Activated naive CD8-positive, alpha-beta T cell treated with anti-CD3 and anti-CD28 coated beads, Interleukin-2, amount 10 ng/mL, durations not matched to agents 7 days and 5 days (primary cell): ENCODE data around the gene TTC39A. TPM values are rescaled to one million over a fixed set of nuclear protein-coding genes. Genes with fewer than 3 reads are reported as not detected.
"Not testable (repeated sequence)": the region's sequence is repeated elsewhere in the genome, so short reads cannot be mapped to it uniquely, and the experiment has no call there.

Experiments
- ATAC-seq: fragments of 150-1000 bp; cut with Tn5 transposase; one replicate; pipeline ENCODE4 v1.10.0; 2021; ENCODE audit warnings: low read depth, moderate library complexity
- POLR2A ChIA-PET: fragments of 350-600 bp; sonication (Branson Sonifier 250); formaldehyde crosslinking; loops from one replicate; lab custom pipeline; 2021; ENCODE audit warnings: antibody characterized with exemption; lab: Charles Lee
- DNase-seq: peaks from one replicate; pipeline ENCODE4 v3.0.0; 2021
- H3K27ac Mint-ChIP-seq: one replicate; pipeline ENCODE4 v1.8.0; 2022; ENCODE audit warnings: mild to moderate bottlenecking, mixed read lengths
- H3K27me3 Mint-ChIP-seq: one replicate; pipeline ENCODE4 v1.8.0; 2022; ENCODE audit warnings: mild to moderate bottlenecking, moderate library complexity, mixed read lengths
- H3K36me3 Mint-ChIP-seq: one replicate; pipeline ENCODE4 v1.8.0; 2021; ENCODE audit warnings: mild to moderate bottlenecking, mixed read lengths
- H3K4me1 Mint-ChIP-seq: one replicate; pipeline ENCODE4 v1.8.0; 2021; ENCODE audit warnings: mixed read lengths
- H3K4me3 Mint-ChIP-seq: one replicate; pipeline ENCODE4 v1.8.0; 2022; ENCODE audit warnings: mild to moderate bottlenecking, moderate library complexity, mixed read lengths
- H3K9me3 Mint-ChIP-seq: one replicate; pipeline ENCODE4 v1.8.0; 2021; ENCODE audit warnings: mixed read lengths
- total RNA-seq, 2 experiments: library from RNA; stranded (reverse); gene quantifications; one replicate each; pipeline ENCODE4 v1.2.3, GENCODE V29; 2021

The TTC39A gene
- total RNA-seq, 2 experiments from 2014 or later, result not detected

GRCh38 chr1:51328926-51329325 is 1.4 kb downstream of the TTC39A start:
- POLR2A ChIA-PET, result no interaction called here
- Mint-ChIP-seq H3K9me3 (no peaks in the 10 kb centered on the region), H3K4me3 (peak overlapping the region; percentile 15), H3K36me3 (peaks cover 1% of the 10 kb centered on the region), H3K27me3 (peaks cover 37% of the 10 kb centered on the region), H3K27ac (no peak overlapping the region), H3K4me1 (peaks cover 5% of the 10 kb centered on the region)
- DNase-seq, result no peak
- ATAC-seq, result no peak

- Mint-ChIP-seq H3K4me3 (no peak overlapping the region), H3K4me1 (peaks cover 5% of the 10 kb centered on the region), H3K9me3 (no peaks in the 10 kb centered on the region), H3K36me3 (peaks cover 1% of the 10 kb centered on the region), H3K27me3 (peaks cover 37% of the 10 kb centered on the region), H3K27ac (no peak overlapping the region)
- ATAC-seq, result no peak
- POLR2A ChIA-PET, result no interaction called here
- no peak for DNase-seq
Measured at GRCh38 chr1:51328279-51328678, 2.1 kb downstream of the TTC39A start.

- ATAC-seq (no peak), DNase-seq (no peak)
- Mint-ChIP-seq H3K36me3 (peaks cover 1% of the 10 kb centered on the region), H3K4me3 (no peak overlapping the region), H3K4me1 (peaks cover 5% of the 10 kb centered on the region), H3K27ac (no peak overlapping the region), H3K9me3 (no peaks in the 10 kb centered on the region), H3K27me3 (peaks cover 45% of the 10 kb centered on the region)
- POLR2A ChIA-PET, result no interaction called here
Measured at GRCh38 chr1:51327386-51327785, 3.0 kb downstream of the TTC39A start.

- no peak for DNase-seq
- H3K4me3 Mint-ChIP-seq, result no peak overlapping the region
- H3K27me3 Mint-ChIP-seq, result peaks cover 44% of the 10 kb centered on the region
- peaks cover 5% of the 10 kb centered on the region for H3K4me1 Mint-ChIP-seq
- H3K27ac Mint-ChIP-seq, result no peak overlapping the region
- ATAC-seq, result no peak
- POLR2A ChIA-PET, result no interaction called here
- peaks cover 1% of the 10 kb centered on the region for H3K36me3 Mint-ChIP-seq
- no peaks in the 10 kb centered on the region for H3K9me3 Mint-ChIP-seq
Measured at GRCh38 chr1:51326839-51327238, 3.5 kb downstream of the TTC39A start.

- POLR2A ChIA-PET, result no interaction called here
- H3K27me3 Mint-ChIP-seq, result peaks cover 37% of the 10 kb centered on the region
- peaks cover 3% of the 10 kb centered on the region for H3K4me1 Mint-ChIP-seq
- no peak for DNase-seq
- peaks cover under 1% of the 10 kb centered on the region for H3K36me3 Mint-ChIP-seq
- H3K9me3 Mint-ChIP-seq, result no peaks in the 10 kb centered on the region
- ATAC-seq, result no peak
- H3K27ac Mint-ChIP-seq, result no peak overlapping the region
- H3K4me3 Mint-ChIP-seq, result no peak overlapping the region
Measured at GRCh38 chr1:51325878-51326755, 4.2 kb downstream of the TTC39A start.

- POLR2A ChIA-PET, result no interaction called here
- H3K36me3 Mint-ChIP-seq, result no peaks in the 10 kb centered on the region
- ATAC-seq (no peak), DNase-seq (no peak)
- H3K9me3 Mint-ChIP-seq, result no peaks in the 10 kb centered on the region
- no peaks in the 10 kb centered on the region for H3K4me1 Mint-ChIP-seq
- no peak overlapping the region for H3K4me3 Mint-ChIP-seq
- H3K27me3 Mint-ChIP-seq, result peaks cover 31% of the 10 kb centered on the region
- no peak overlapping the region for H3K27ac Mint-ChIP-seq
Measured at GRCh38 chr1:51325391-51325790, 5.0 kb downstream of the TTC39A start.

GRCh38 chr1:51325011-51325385 is 5.4 kb downstream of the TTC39A start:
- H3K27me3 Mint-ChIP-seq, result peaks cover 31% of the 10 kb centered on the region
- DNase-seq, ATAC-seq, H3K27ac Mint-ChIP-seq, H3K4me3 Mint-ChIP-seq, H3K36me3 Mint-ChIP-seq, H3K4me1 Mint-ChIP-seq, H3K9me3 Mint-ChIP-seq, POLR2A ChIA-PET: not testable (repeated sequence)

GRCh38 chr1:51324251-51325010 is 5.9 kb downstream of the TTC39A start:
- peaks cover 25% of the 10 kb centered on the region for H3K27me3 Mint-ChIP-seq
- POLR2A ChIA-PET, result no interaction called here
- no peaks in the 10 kb centered on the region for H3K4me1 Mint-ChIP-seq
- no peak overlapping the region for H3K4me3 Mint-ChIP-seq
- ATAC-seq (no peak), DNase-seq (no peak)
- no peaks in the 10 kb centered on the region for H3K9me3 Mint-ChIP-seq
- H3K36me3 Mint-ChIP-seq, result no peaks in the 10 kb centered on the region
- no peak overlapping the region for H3K27ac Mint-ChIP-seq

- Mint-ChIP-seq H3K27ac (no peak overlapping the region), H3K9me3 (no peaks in the 10 kb centered on the region), H3K36me3 (no peaks in the 10 kb centered on the region), H3K27me3 (peaks cover 23% of the 10 kb centered on the region), H3K4me1 (no peaks in the 10 kb centered on the region), H3K4me3 (no peak overlapping the region)
- no peak for ATAC-seq
- POLR2A ChIA-PET, result no interaction called here
- no peak for DNase-seq
Measured at GRCh38 chr1:51323778-51324177, 6.6 kb downstream of the TTC39A start.

- DNase-seq, result no peak
- Mint-ChIP-seq H3K27ac (no peak overlapping the region), H3K4me1 (no peaks in the 10 kb centered on the region), H3K27me3 (peaks cover 14% of the 10 kb centered on the region), H3K36me3 (no peaks in the 10 kb centered on the region), H3K4me3 (no peak overlapping the region), H3K9me3 (no peaks in the 10 kb centered on the region)
- POLR2A ChIA-PET, result no interaction called here
- no peak for ATAC-seq
Measured at GRCh38 chr1:51322417-51323101, 7.8 kb downstream of the TTC39A start.

- no peak overlapping the region for H3K4me3 Mint-ChIP-seq
- no peaks in the 10 kb centered on the region for H3K9me3 Mint-ChIP-seq
- DNase-seq (no peak), ATAC-seq (no peak)
- H3K27ac Mint-ChIP-seq, result no peak overlapping the region
- POLR2A ChIA-PET, result no interaction called here
- no peaks in the 10 kb centered on the region for H3K4me1 Mint-ChIP-seq
- peaks cover 11% of the 10 kb centered on the region for H3K27me3 Mint-ChIP-seq
- H3K36me3 Mint-ChIP-seq, result no peaks in the 10 kb centered on the region
Measured at GRCh38 chr1:51321924-51322280, 8.5 kb downstream of the TTC39A start.

- Mint-ChIP-seq H3K9me3 (no peaks in the 10 kb centered on the region), H3K36me3 (no peaks in the 10 kb centered on the region), H3K27ac (no peak overlapping the region), H3K27me3 (peaks cover 11% of the 10 kb centered on the region), H3K4me1 (peaks cover 3% of the 10 kb centered on the region), H3K4me3 (no peak overlapping the region)
- DNase-seq, result no peak
- no peak for ATAC-seq
- POLR2A ChIA-PET, result no interaction called here
Measured at GRCh38 chr1:51320967-51321923, 9.1 kb downstream of the TTC39A start.

- DNase-seq, result no peak
- Mint-ChIP-seq H3K9me3 (no peaks in the 10 kb centered on the region), H3K27ac (no peak overlapping the region), H3K4me1 (peaks cover 16% of the 10 kb centered on the region), H3K36me3 (no peaks in the 10 kb centered on the region), H3K27me3 (peaks cover 6% of the 10 kb centered on the region), H3K4me3 (no peak overlapping the region)
- POLR2A ChIA-PET, result no interaction called here
- ATAC-seq, result no peak
Measured at GRCh38 chr1:51317798-51318197, 12.6 kb downstream of the TTC39A start.
